IPS-18a (cell line): ENCODE results near the gene ANKRD44.
"Not testable (repeated sequence)": the region's sequence is repeated elsewhere in the genome, so short reads cannot be mapped to it uniquely, and the experiment has no call there.

Experiments
- H3K27ac ChIP-seq: one replicate; pipeline ENCODE4 v1.5.1; 2013; ENCODE audit warnings: low read length
- H3K27me3 ChIP-seq: one replicate; pipeline ENCODE4 v1.6.1; 2013; ENCODE audit warnings: mild to moderate bottlenecking, low read length; ENCODE audit not compliant: control insufficient read depth, insufficient read depth
- H3K36me3 ChIP-seq: one replicate; pipeline ENCODE4 v1.6.1; 2013; ENCODE audit warnings: low read depth, low read length; ENCODE audit not compliant: control insufficient read depth
- H3K4me1 ChIP-seq: one replicate; pipeline ENCODE4 v1.6.1; 2013; ENCODE audit warnings: low read depth, low read length; ENCODE audit not compliant: control insufficient read depth
- H3K4me3 ChIP-seq: one replicate; pipeline ENCODE4 v1.5.1; 2013; ENCODE audit warnings: low read length
- H3K9ac ChIP-seq: one replicate; pipeline ENCODE4 v1.6.1; 2013; ENCODE audit warnings: mild to moderate bottlenecking, low read length, moderate library complexity
- H3K9me3 ChIP-seq: one replicate; pipeline ENCODE4 v1.6.1; 2013; ENCODE audit warnings: low read depth, low read length; ENCODE audit not compliant: control insufficient read depth

Gene ANKRD44

GRCh38 chr2:197073270-197073669 is 237.3 kb downstream of the ANKRD44 start:
- no peaks in the 10 kb centered on the region for H3K27me3 ChIP-seq
- H3K9me3 ChIP-seq, result no peaks in the 10 kb centered on the region
- no peak overlapping the region for H3K9ac ChIP-seq
- H3K36me3 ChIP-seq, result no peaks in the 10 kb centered on the region
- no peak overlapping the region for H3K27ac ChIP-seq
- no peak overlapping the region for H3K4me3 ChIP-seq
- no peaks in the 10 kb centered on the region for H3K4me1 ChIP-seq

- H3K27ac ChIP-seq, result no peak overlapping the region
- H3K4me1 ChIP-seq, result no peaks in the 10 kb centered on the region
- no peaks in the 10 kb centered on the region for H3K36me3 ChIP-seq
- no peaks in the 10 kb centered on the region for H3K9me3 ChIP-seq
- H3K4me3 ChIP-seq, result no peak overlapping the region
- no peak overlapping the region for H3K9ac ChIP-seq
- H3K27me3 ChIP-seq, result no peaks in the 10 kb centered on the region
Observed at GRCh38 chr2:197072533-197072932, 238.0 kb downstream of the ANKRD44 start.

GRCh38 chr2:197071790-197072436 is 238.7 kb downstream of the ANKRD44 start:
- H3K4me1 ChIP-seq, result no peaks in the 10 kb centered on the region
- H3K36me3 ChIP-seq, result no peaks in the 10 kb centered on the region
- H3K27ac ChIP-seq, result no peak overlapping the region
- H3K9me3 ChIP-seq, result no peaks in the 10 kb centered on the region
- H3K4me3 ChIP-seq, result no peak overlapping the region
- no peaks in the 10 kb centered on the region for H3K27me3 ChIP-seq
- H3K9ac ChIP-seq, result no peak overlapping the region

GRCh38 chr2:197071213-197071612 is 239.4 kb downstream of the ANKRD44 start:
- H3K9me3 ChIP-seq, result no peaks in the 10 kb centered on the region
- H3K36me3 ChIP-seq, result no peaks in the 10 kb centered on the region
- no peaks in the 10 kb centered on the region for H3K4me1 ChIP-seq
- no peak overlapping the region for H3K9ac ChIP-seq
- no peak overlapping the region for H3K27ac ChIP-seq
- no peaks in the 10 kb centered on the region for H3K27me3 ChIP-seq
- H3K4me3 ChIP-seq, result no peak overlapping the region

- no peaks in the 10 kb centered on the region for H3K27me3 ChIP-seq
- H3K9ac ChIP-seq, result no peak overlapping the region
- H3K4me1 ChIP-seq, result no peaks in the 10 kb centered on the region
- H3K4me3 ChIP-seq, result no peak overlapping the region
- H3K27ac ChIP-seq, result no peak overlapping the region
- H3K36me3 ChIP-seq, result no peaks in the 10 kb centered on the region
- no peaks in the 10 kb centered on the region for H3K9me3 ChIP-seq
Observed at GRCh38 chr2:197069958-197070357, 240.6 kb downstream of the ANKRD44 start.

- H3K27ac ChIP-seq, H3K4me3 ChIP-seq, H3K9me3 ChIP-seq, H3K9ac ChIP-seq, H3K27me3 ChIP-seq, H3K4me1 ChIP-seq, H3K36me3 ChIP-seq: not testable (repeated sequence)
Observed at GRCh38 chr2:197062574-197062973, 248.0 kb downstream of the ANKRD44 start.

GRCh38 chr2:197059477-197059876 is 251.1 kb downstream of the ANKRD44 start:
- Histone ChIP-seq H3K4me3 (no peak overlapping the region), H3K4me1 (no peaks in the 10 kb centered on the region), H3K9me3 (peaks cover 3% of the 10 kb centered on the region), H3K27ac (no peak overlapping the region), H3K27me3 (no peaks in the 10 kb centered on the region), H3K36me3 (no peaks in the 10 kb centered on the region), H3K9ac (no peak overlapping the region)

GRCh38 chr2:197058777-197059300 is 251.7 kb downstream of the ANKRD44 start:
- Histone ChIP-seq H3K4me3 (no peak overlapping the region), H3K9ac (no peak overlapping the region), H3K27ac (no peak overlapping the region), H3K27me3 (no peaks in the 10 kb centered on the region), H3K36me3 (no peaks in the 10 kb centered on the region), H3K4me1 (no peaks in the 10 kb centered on the region), H3K9me3 (peaks cover 3% of the 10 kb centered on the region)

- H3K36me3 ChIP-seq, result no peaks in the 10 kb centered on the region
- no peak overlapping the region for H3K9ac ChIP-seq
- H3K27me3 ChIP-seq, result no peaks in the 10 kb centered on the region
- H3K4me1 ChIP-seq, result no peaks in the 10 kb centered on the region
- H3K9me3 ChIP-seq, result peaks cover 3% of the 10 kb centered on the region
- no peak overlapping the region for H3K27ac ChIP-seq
- no peak overlapping the region for H3K4me3 ChIP-seq
Observed at GRCh38 chr2:197057959-197058358, 252.6 kb downstream of the ANKRD44 start.

- no peak overlapping the region for H3K27ac ChIP-seq
- H3K9me3 ChIP-seq, result peaks cover 3% of the 10 kb centered on the region
- no peaks in the 10 kb centered on the region for H3K36me3 ChIP-seq
- no peak overlapping the region for H3K4me3 ChIP-seq
- no peak overlapping the region for H3K9ac ChIP-seq
- no peaks in the 10 kb centered on the region for H3K27me3 ChIP-seq
- H3K4me1 ChIP-seq, result no peaks in the 10 kb centered on the region
Observed at GRCh38 chr2:197055045-197055444, 255.5 kb downstream of the ANKRD44 start.

- H3K9ac ChIP-seq, result no peak overlapping the region
- no peak overlapping the region for H3K27ac ChIP-seq
- no peaks in the 10 kb centered on the region for H3K4me1 ChIP-seq
Observed at GRCh38 chr2:197054437-197054836, 256.1 kb downstream of the ANKRD44 start.

GRCh38 chr2:197052356-197052755 is 258.2 kb downstream of the ANKRD44 start:
- H3K27ac ChIP-seq, result no peak overlapping the region
- no peaks in the 10 kb centered on the region for H3K36me3 ChIP-seq
- H3K4me1 ChIP-seq, result no peaks in the 10 kb centered on the region
- peaks cover 3% of the 10 kb centered on the region for H3K9me3 ChIP-seq
- no peak overlapping the region for H3K9ac ChIP-seq
- no peak overlapping the region for H3K4me3 ChIP-seq
- no peaks in the 10 kb centered on the region for H3K27me3 ChIP-seq

More at GRCh38 chr2:197054437-197054836, 256.1 kb downstream of the ANKRD44 start:
- no peaks in the 10 kb centered on the region for H3K36me3 ChIP-seq
- H3K27me3 ChIP-seq, result no peaks in the 10 kb centered on the region
- H3K9me3 ChIP-seq, result peaks cover 3% of the 10 kb centered on the region
- no peak overlapping the region for H3K4me3 ChIP-seq
